WI38 (cell line): ENCODE results near the gene TANGO2.

Experiments used
- H3K4me3 ChIP-seq: 2 replicates; pipeline ENCODE4 v1.5.1; 2011; ENCODE audit warnings: low read depth, mild to moderate bottlenecking, control low read depth, low read length
- TF ChIP-seq, protein P1 (sequence below): IDR thresholded peaks from 2 replicates; pipeline ENCODE4 v1.5.1; 2012; ENCODE audit warnings: low read depth, mild to moderate bottlenecking, control low read depth, low read length

The TANGO2 gene

GRCh38 chr22:20115691-20116375 lies 94.9 kb downstream of the TANGO2 start, which contains the start of gene RANBP1:
RANBP1 (plus strand) TSS chr22:20116104; CDS start chr22:20116185, 81 bp downstream.
- TF ChIP-seq, protein P1, sequence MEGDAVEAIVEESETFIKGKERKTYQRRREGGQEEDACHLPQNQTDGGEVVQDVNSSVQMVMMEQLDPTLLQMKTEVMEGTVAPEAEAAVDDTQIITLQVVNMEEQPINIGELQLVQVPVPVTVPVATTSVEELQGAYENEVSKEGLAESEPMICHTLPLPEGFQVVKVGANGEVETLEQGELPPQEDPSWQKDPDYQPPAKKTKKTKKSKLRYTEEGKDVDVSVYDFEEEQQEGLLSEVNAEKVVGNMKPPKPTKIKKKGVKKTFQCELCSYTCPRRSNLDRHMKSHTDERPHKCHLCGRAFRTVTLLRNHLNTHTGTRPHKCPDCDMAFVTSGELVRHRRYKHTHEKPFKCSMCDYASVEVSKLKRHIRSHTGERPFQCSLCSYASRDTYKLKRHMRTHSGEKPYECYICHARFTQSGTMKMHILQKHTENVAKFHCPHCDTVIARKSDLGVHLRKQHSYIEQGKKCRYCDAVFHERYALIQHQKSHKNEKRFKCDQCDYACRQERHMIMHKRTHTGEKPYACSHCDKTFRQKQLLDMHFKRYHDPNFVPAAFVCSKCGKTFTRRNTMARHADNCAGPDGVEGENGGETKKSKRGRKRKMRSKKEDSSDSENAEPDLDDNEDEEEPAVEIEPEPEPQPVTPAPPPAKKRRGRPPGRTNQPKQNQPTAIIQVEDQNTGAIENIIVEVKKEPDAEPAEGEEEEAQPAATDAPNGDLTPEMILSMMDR: no peak
- peak within 1 kb of the TSS; percentile 86 for H3K4me3 ChIP-seq

GRCh38 chr22:20116376-20116950 lies 95.6 kb downstream of the TANGO2 start:
- peak overlapping the region; percentile 86 for H3K4me3 ChIP-seq
- TF ChIP-seq, protein P1: no peak
